ENCODE results near the gene DOCK11. TPM values are rescaled to one million over a fixed set of nuclear protein-coding genes. Genes with fewer than 3 reads are reported as not detected.

The DOCK11 gene
- total RNA-seq, 2 experiments from 2014 or later, result 62.6 to 66.0 TPM

- ATAC-seq (no peak), DNase-seq (no peak)
- H3K27me3 Mint-ChIP-seq (ENCODE audit: low read depth), result peaks cover 16% of the 10 kb centered on the region
- CTCF ChIA-PET, result no interaction called here
- no peaks in the 10 kb centered on the region for H3K9me3 Mint-ChIP-seq (ENCODE audit: insufficient read depth)
- H3K4me1 Mint-ChIP-seq (ENCODE audit: low read depth), result no peaks in the 10 kb centered on the region
- H3K27ac Mint-ChIP-seq, result no peak overlapping the region
- no peaks in the 10 kb centered on the region for H3K36me3 Mint-ChIP-seq (ENCODE audit: low read depth)
- no peak overlapping the region for H3K4me3 Mint-ChIP-seq
- POLR2A ChIA-PET, result no interaction called here
Observed at GRCh38 chrX:118734909-118735308, 239.3 kb downstream of the DOCK11 start.

Other genes with a start within 250 kb of the DOCK11 start
- 10 to 100 TPM; 26.5 to 29.7 TPM for gene WDR44, start 149.7 kb upstream of the DOCK11 start, total RNA-seq
- gene IL13RA1, start 231.8 kb downstream of the DOCK11 start, total RNA-seq, result under 1 TPM in 1 of 2 experiments, not detected in 1; 0.05 TPM

All from activated CD8-positive, alpha-beta T cell treated with anti-CD3 and anti-CD28 coated beads, Interleukin-2, amount 10 ng/mL, durations not matched to agents 7 days and 5 days (primary cell).